GM12878 (cell line): Measurements from ENCODE around the gene RHEX. TPM values are rescaled to one million over a fixed set of nuclear protein-coding genes. Genes with fewer than 3 reads are reported as not detected.
"Not testable (repeated sequence)": the region's sequence is repeated elsewhere in the genome, so short reads cannot be mapped to it uniquely, and the experiment has no call there.

Experiments
- ATAC-seq: fragments of 200-7000 bp; cut with Tn5 transposase; 3 replicates; pipeline ENCODE4 v1.9.1; 2020; ENCODE audit warnings: mild to moderate bottlenecking, moderate library complexity
- BruUV-seq: library from RNA; stranded (reverse); fragments of 400-500 nt; replicated peaks from 2 replicates; lab custom pipeline; 2021; lab: Mats Ljungman, UMichigan
- CTCF ChIA-PET: fragments of 300-600 bp; sonication (Branson Sonifier 250); formaldehyde crosslinking; extraction: SDS; loops from one replicate; lab custom pipeline; 2021; ENCODE audit warnings: inconsistent platforms; lab: Yijun Ruan, JAX
- POLR2A ChIA-PET: fragments of 350-600 bp; formaldehyde crosslinking; extraction: SDS; loops from one replicate; lab custom pipeline; 2021; ENCODE audit warnings: inconsistent platforms; lab: Charles Lee
- RAD21 ChIA-PET: fragments of 300-600 bp; sonication (Branson Sonifier 250); formaldehyde crosslinking; loops from one replicate; lab custom pipeline; 2023; ENCODE audit warnings: antibody characterized with exemption; ENCODE audit not compliant: unreplicated experiment; lab: Charles Lee
- SMC1A ChIA-PET: fragments of 300-600 bp; sonication (Branson Sonifier 250); formaldehyde crosslinking; loops from one replicate; lab custom pipeline; 2023; ENCODE audit not compliant: unreplicated experiment, uncharacterized antibody; lab: Charles Lee
- DNase-seq: peaks from one replicate; pipeline ENCODE4 v3.0.0-alpha.2; 2011; ENCODE audit warnings: low read depth, low spot score
- FAIRE-seq: peaks from 3 replicates; lab custom pipeline; 2011; peaks lifted over from hg19 to GRCh38; lab: Jason Lieb, UNC
- H2AFZ ChIP-seq: 2 replicates; pipeline ENCODE4 v1.6.0; 2011; ENCODE audit warnings: low read depth, low read length, control low read depth; ENCODE audit not compliant: control insufficient read depth
- H3K27ac ChIP-seq: 2 replicates; pipeline ENCODE4 v1.5.1; 2011; ENCODE audit warnings: control low read depth; ENCODE audit not compliant: control insufficient read depth, insufficient read depth
- H3K27me3 ChIP-seq, 2 experiments: replicated peaks in 1 of 2; 2 replicates each; pipeline versions ENCODE4 v1.6.0 to v1.6.1; 2011; ENCODE audit warnings: low read length in 1 of 2; ENCODE audit not compliant: control insufficient read depth in 2 of 2, insufficient read depth in 2 of 2
- H3K36me3 ChIP-seq, 2 experiments: 2 replicates each; pipeline ENCODE4 v1.5.1; 2011; ENCODE audit warnings: low read length in 1 of 2; ENCODE audit not compliant: control insufficient read depth in 2 of 2, insufficient read depth in 2 of 2
- H3K4me1 ChIP-seq: 2 replicates; pipeline ENCODE4 v1.6.1; 2011; ENCODE audit warnings: mild to moderate bottlenecking, low read length, moderate library complexity, mixed read lengths; ENCODE audit not compliant: control insufficient read depth, insufficient read depth
- H3K4me2 ChIP-seq: 2 replicates; pipeline ENCODE4 v1.6.0; 2011; ENCODE audit warnings: control low read depth; ENCODE audit not compliant: control insufficient read depth, insufficient read depth
- H3K4me3 ChIP-seq: fragments of 200-600 bp; sonication (generic); 2 replicates; pipeline ENCODE4 v1.5.1; 2016
- H3K79me2 ChIP-seq: 2 replicates; pipeline ENCODE4 v1.6.0; 2011; ENCODE audit warnings: low read length; ENCODE audit not compliant: control insufficient read depth, insufficient read depth
- H3K9ac ChIP-seq: 2 replicates; pipeline ENCODE4 v1.8.0; 2011; ENCODE audit warnings: low read length, control low read depth, mixed read lengths; ENCODE audit not compliant: control insufficient read depth, insufficient read depth
- H3K9me3 ChIP-seq: replicated peaks from 3 replicates; pipeline ENCODE4 v1.5.1; 2011; ENCODE audit warnings: mild to moderate bottlenecking, low read length; ENCODE audit not compliant: control insufficient read depth, insufficient read depth
- H4K20me1 ChIP-seq: 2 replicates; pipeline ENCODE4 v1.6.0; 2011; ENCODE audit not compliant: control insufficient read depth, insufficient read depth
- BMI1 ChIP-seq: fragments of 450-650 bp; IDR thresholded peaks from 2 replicates; pipeline ENCODE4 v1.6.1; 2016; ENCODE audit warnings: mild to moderate bottlenecking, moderate library complexity, borderline replicate concordance
- IRF3 ChIP-seq: fragments of 450-650 bp; IDR thresholded peaks from 2 replicates; pipeline ENCODE4 v1.6.1; 2014; ENCODE audit warnings: mild to moderate bottlenecking
- NKRF ChIP-seq: fragments of 450-650 bp; conservative IDR thresholded peaks from 2 replicates; pipeline ENCODE4 v1.6.1; 2017; ENCODE audit warnings: mild to moderate bottlenecking, moderate library complexity
- RB1 ChIP-seq: fragments of 450-650 bp; formaldehyde crosslinking; IDR thresholded peaks from 2 replicates; pipeline ENCODE4 v1.6.1; 2017; ENCODE audit warnings: mild to moderate bottlenecking, borderline replicate concordance
- SKIL ChIP-seq: fragments of 450-650 bp; IDR thresholded peaks from 2 replicates; pipeline ENCODE4 v1.6.1; 2017; ENCODE audit warnings: mild to moderate bottlenecking, low read depth, inconsistent platforms; ENCODE audit not compliant: poor library complexity, severe bottlenecking
- SMARCA5 ChIP-seq: fragments of 450-650 bp; IDR thresholded peaks from 2 replicates; pipeline ENCODE4 v1.6.1; 2017; ENCODE audit warnings: mild to moderate bottlenecking
- ZNF384 ChIP-seq: IDR thresholded peaks from 2 replicates; pipeline ENCODE4 v1.6.1; 2012; ENCODE audit warnings: low read depth, mild to moderate bottlenecking, low read length, improper control_type of control experiment, borderline replicate concordance
- WGBS: methylation state at CpG from one replicate; pipeline ENCODE4 v1.1.6; 2016; ENCODE audit warnings: low lambda C conversion rate; ENCODE audit not compliant: insufficient replicate concordance, insufficient coverage; ENCODE audit errors: missing lambda C conversion rate; 5-methylcytosine and 5-hydroxymethylcytosine counted together
- in situ Hi-C: fragments of 300-500 bp; cut with MboI; formaldehyde crosslinking; loops from 9 replicates; pipeline ENCODE4 v1.14.3; 2018; ENCODE audit warnings: mixed read lengths
- intact Hi-C: fragments of 100-400 bp; cut with micrococcal nuclease; formaldehyde crosslinking; loops from one replicate; pipeline ENCODE4 v1.14.2; 2022; ENCODE audit not compliant: unreplicated experiment
- polyA plus RNA-seq, 11 experiments: library from polyadenylated mRNA; depleted of rRNA in 4 of 11; unstranded in 6 of 11; stranded (reverse) in 5 of 11; fragments of >200 nt; fragmentation: Nextera tagmentation in 4 of 11; fragmentation: Illumina TruSeq in 1 of 11; extraction: Ambion mirVana in 4 of 11; extraction: Trizol in 1 of 11; gene quantifications; 1 replicate in 1 of 11; 2 replicates in 10 of 11; pipeline versions ENCODE4 v1.2.1 to v1.2.3, GENCODE V29; 2011 to 2016; ENCODE audit warnings: inconsistent platforms in 2 of 11, missing spikeins in 2 of 11, low read depth in 1 of 11
- total RNA-seq, 4 experiments: library from RNA; depleted of rRNA in 3 of 4; stranded (reverse); fragments of >200 nt in 3 of 4; fragmentation: Illumina TruSeq in 1 of 4; extraction: Trizol in 1 of 4; gene quantifications; 2 replicates each; pipeline versions ENCODE4 v1.2.1 to v1.2.3, GENCODE V29; 2013 to 2021

Gene RHEX
- total and polyA plus RNA-seq, 10 of the 15 experiments (the other 5 are each of a cell fraction or from before 2014, with no cell fraction given): 2.4 to 11.4 (median 5.7) TPM

- TF ChIP-seq SKIL: peak; percentile 45
Measured at GRCh38 chr1:206052231-206052865, 625 bp upstream of the RHEX start (continued).

- Histone ChIP-seq H3K79me2 (peaks cover 53% of the 10 kb centered on the region), H3K4me1 (peaks cover 39% of the 10 kb centered on the region), H3K27ac (peak overlapping the region; percentile 98), H3K4me2 (peak overlapping the region; percentile 91), H3K9ac (peak overlapping the region; percentile 86), H3K4me3 (peak overlapping the region; percentile 70)
- TF ChIP-seq NKRF (0 out of 2 replicates have a peak, but pooled peaks have one; percentile 24), BMI1 (peak; percentile 6; the same call in 1 of the 2 replicates), SMARCA5 (0 out of 2 replicates have a peak, but pooled peaks have one; percentile 14), RB1 (0 out of 2 replicates have a peak, but pooled peaks have one; percentile 21), ZNF384 (0 out of 2 replicates have a peak, but pooled peaks have one; percentile 2), IRF3 (0 out of 2 replicates have a peak, but pooled peaks have one; percentile 5)
- RAD21 ChIA-PET: interaction anchor here (1.0 kb wide), 2 partner anchors 8 to 53 kb away, joined by 3 read pairs; no protein-coding TSS in a partner anchor
- H2AFZ ChIP-seq, ATAC-seq, POLR2A ChIA-PET, H3K36me3 ChIP-seq, H3K9me3 ChIP-seq, BruUV-seq, FAIRE-seq, DNase-seq, H4K20me1 ChIP-seq, H3K27me3 ChIP-seq: not testable (repeated sequence)
- in situ Hi-C loops (loop anchor here (5.0 to 10.0 kb wide), 2 partner anchors 731 to 771 kb away; no protein-coding TSS in a partner anchor), intact Hi-C loops (loop anchor here (1.0 to 10.0 kb wide), 3 partner anchors 23 to 1539 kb away; partner anchors contain the start of genes ELK4 and MDM4)
- WGBS: under 1% methylated on average over 4 of the region's 4 CpGs
- CTCF ChIA-PET: interaction anchor here (4.9 kb wide), 1 partner anchor 22 kb away, joined by 72 read pairs; no protein-coding TSS in a partner anchor
- SMC1A ChIA-PET: interaction anchor here (4.7 to 7.1 kb wide), 3 partner anchors 7 to 48 kb away, joined by 13 to 63 read pairs (median 32); no protein-coding TSS in a partner anchor
Measured at GRCh38 chr1:206053616-206054015, 643 bp downstream of the RHEX start.
